Activated CD4-positive, alpha-beta T cell treated with anti-CD3 and anti-CD28 coated beads for 36 hours (primary cell): Measurements from ENCODE around the gene TIMM44. TPM values are rescaled to one million over a fixed set of nuclear protein-coding genes. Genes with fewer than 3 reads are reported as not detected.

Experiments
- ATAC-seq: fragments of 200-7000 bp; cut with Tn5 transposase; one replicate; pipeline ENCODE4 v1.10.0; 2021; ENCODE audit warnings: mild to moderate bottlenecking, moderate library complexity
- CTCF ChIA-PET: fragments of 350-600 bp; sonication (Branson Sonifier 250); formaldehyde crosslinking; loops from one replicate; lab custom pipeline; 2021; ENCODE audit warnings: antibody characterized with exemption; lab: Charles Lee
- POLR2A ChIA-PET: fragments of 350-600 bp; sonication (Branson Sonifier 250); formaldehyde crosslinking; loops from one replicate; lab custom pipeline; 2021; ENCODE audit warnings: antibody characterized with exemption, inconsistent platforms; lab: Charles Lee
- DNase-seq: peaks from one replicate; pipeline ENCODE4 v3.0.0-alpha.2; 2020
- H3K27ac Mint-ChIP-seq: one replicate; pipeline ENCODE4 v1.8.0; 2021; ENCODE audit warnings: mixed read lengths
- H3K27me3 Mint-ChIP-seq: one replicate; pipeline ENCODE4 v1.8.0; 2021; ENCODE audit warnings: mixed read lengths
- H3K36me3 Mint-ChIP-seq: one replicate; pipeline ENCODE4 v1.8.0; 2021; ENCODE audit warnings: low read depth, mixed read lengths
- H3K4me1 Mint-ChIP-seq: one replicate; pipeline ENCODE4 v1.8.0; 2021; ENCODE audit warnings: mixed read lengths
- H3K4me3 Mint-ChIP-seq: one replicate; pipeline ENCODE4 v1.8.0; 2021; ENCODE audit warnings: mild to moderate bottlenecking, moderate library complexity, mixed read lengths
- H3K9me3 Mint-ChIP-seq: one replicate; pipeline ENCODE4 v1.8.0; 2021; ENCODE audit warnings: low read depth, mixed read lengths
- intact Hi-C, 2 experiments: fragments of 100-400 bp; cut with DNase I in 1 of 2; cut with micrococcal nuclease in 1 of 2; formaldehyde crosslinking; loops; one replicate each; pipeline versions ENCODE4 v1.14.2 to v1.15.1; 2022 to 2024; cut with DNase I, micrococcal nuclease
- total RNA-seq, 2 experiments: library from RNA; stranded (reverse); gene quantifications; one replicate each; pipeline ENCODE4 v1.2.3, GENCODE V29; 2021

TIMM44 gene
- total RNA-seq, 2 experiments from 2014 or later: 80.4 to 84.0 TPM

DNA sequence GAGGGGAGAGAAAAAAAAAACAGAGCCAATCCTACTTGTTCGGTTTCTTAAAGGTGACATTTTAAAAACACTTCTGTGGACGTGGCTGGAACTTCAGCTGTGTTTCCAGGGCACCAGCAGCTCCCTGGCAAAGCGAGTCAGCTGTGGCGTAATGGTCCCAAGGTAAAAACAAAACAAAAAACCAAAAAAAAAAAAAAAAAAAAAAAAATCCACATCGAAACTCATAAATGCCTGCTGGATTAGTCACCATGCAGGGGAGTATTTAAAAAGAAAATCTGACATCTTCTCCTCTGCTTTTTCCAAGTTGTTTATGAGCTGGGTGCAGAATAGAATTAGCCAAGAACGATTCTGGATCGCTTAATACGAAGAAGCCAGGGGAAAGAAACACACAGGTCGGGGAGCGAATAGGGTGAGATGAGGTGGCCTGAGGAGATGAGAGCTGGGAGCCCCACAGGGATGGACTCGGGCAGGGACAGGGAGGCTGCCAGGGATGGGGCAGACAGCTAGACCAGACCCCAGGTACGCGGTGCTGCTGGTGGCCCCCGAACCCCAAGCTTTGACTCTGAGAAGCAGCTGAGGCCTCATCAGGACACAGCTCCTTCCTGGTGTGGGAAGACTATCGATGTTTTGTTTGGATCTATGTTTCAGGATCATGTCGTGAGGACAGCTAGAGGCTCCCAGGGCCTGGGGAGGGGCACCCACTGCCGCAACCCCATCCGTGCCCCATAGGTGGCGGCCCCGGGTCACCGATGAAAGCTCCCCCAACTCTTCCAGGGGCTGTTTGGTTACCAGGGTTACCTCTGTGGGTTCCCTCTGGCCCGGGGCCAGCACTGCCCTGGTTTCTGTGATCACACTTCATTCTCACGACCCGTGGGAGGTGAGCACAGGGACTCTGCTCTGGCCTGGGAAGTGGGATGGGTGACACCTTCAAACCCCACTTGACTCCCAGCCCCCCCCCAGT lies 14.4 kb downstream of the TIMM44 start:
- intact Hi-C loops: no loop called here
- Mint-ChIP-seq H3K9me3 (no peaks in the 10 kb centered on the region), H3K27me3 (peaks cover 1% of the 10 kb centered on the region), H3K36me3 (peaks cover 20% of the 10 kb centered on the region), H3K4me3 (no peak overlapping the region), H3K4me1 (peaks cover 22% of the 10 kb centered on the region), H3K27ac (no peak overlapping the region)
- ATAC-seq: peak; percentile 38
- peak; percentile 81 for DNase-seq
- CTCF ChIA-PET: interaction anchor here (0.6 to 2.5 kb wide), 11 partner anchors 9 to 728 kb away, joined by 3 to 14 read pairs (median 4); partner anchors contain the start of genes SNAPC2 and TIMM44
- POLR2A ChIA-PET: interaction anchor here (0.7 to 2.1 kb wide), 5 partner anchors 11 to 41 kb away, joined by 3 to 9 read pairs (median 4); partner anchors contain the start of gene TIMM44

DNA sequence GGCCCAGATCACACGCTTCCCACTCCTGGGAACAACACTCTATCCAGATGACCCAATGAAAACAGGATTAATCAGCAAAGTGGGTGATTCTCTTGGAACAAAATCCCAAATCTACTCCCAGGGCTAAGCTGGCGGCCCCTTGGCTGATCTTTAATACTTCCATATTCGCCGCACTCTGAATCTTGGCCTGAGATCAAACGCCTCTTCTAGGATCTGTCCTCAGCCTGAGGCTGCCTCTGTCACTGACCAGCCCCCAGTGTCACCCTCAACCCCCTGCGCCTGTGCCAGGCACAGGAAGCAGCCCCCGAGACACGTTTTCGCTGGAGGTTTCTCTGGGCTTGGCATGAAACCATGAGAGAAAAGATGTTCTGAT lies 15.1 kb downstream of the TIMM44 start:
- no peak for DNase-seq
- Mint-ChIP-seq H3K27me3 (peaks cover 1% of the 10 kb centered on the region), H3K9me3 (no peaks in the 10 kb centered on the region), H3K4me3 (no peak overlapping the region), H3K27ac (no peak overlapping the region), H3K36me3 (peaks cover 16% of the 10 kb centered on the region), H3K4me1 (peaks cover 22% of the 10 kb centered on the region)
- intact Hi-C loops: no loop called here
- no peak for ATAC-seq
- ChIA-PET POLR2A (interaction anchor here (0.7 to 2.1 kb wide), 3 partner anchors 13 to 42 kb away, joined by 3 to 9 read pairs (median 5); partner anchors contain the start of gene TIMM44), CTCF (interaction anchor here (0.8 to 2.5 kb wide), 5 partner anchors 8 to 728 kb away, joined by 3 to 14 read pairs (median 6); partner anchors contain the start of genes SNAPC2 and TIMM44)

DNA sequence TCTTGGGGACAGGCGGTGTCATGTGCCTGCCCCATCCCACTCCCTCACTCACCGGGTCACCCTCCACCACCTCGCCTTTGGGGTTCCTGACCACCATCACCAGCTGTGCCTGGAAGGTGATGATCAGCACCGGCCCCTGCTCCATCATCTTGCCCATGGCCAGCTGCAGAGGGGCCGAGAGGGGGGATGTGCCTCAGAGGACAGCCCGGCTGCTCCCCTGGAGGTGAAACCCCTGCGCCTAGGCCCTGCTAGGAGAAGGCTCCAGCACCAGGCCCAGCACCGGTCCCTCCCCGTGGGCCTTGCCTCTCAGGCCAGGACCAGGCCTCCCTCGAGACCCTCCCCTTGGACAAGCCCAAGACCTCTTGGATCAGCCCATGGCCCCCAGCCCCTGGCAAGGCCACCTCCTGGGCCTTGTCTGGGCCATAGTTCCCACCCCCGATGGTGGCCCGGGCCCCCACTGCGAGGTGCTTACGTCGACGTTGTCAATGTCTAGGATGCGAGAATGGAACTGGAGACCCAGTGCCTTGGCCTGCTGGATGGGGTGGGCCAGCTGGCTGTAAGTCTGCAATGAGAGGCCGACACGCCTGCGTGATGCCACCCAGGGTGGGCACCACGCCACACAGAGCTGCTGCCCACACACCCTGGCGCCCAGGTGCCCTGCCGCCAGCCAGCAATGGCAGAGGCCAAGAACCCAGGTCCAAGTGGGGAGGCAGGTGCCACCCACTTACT lies 15.7 kb downstream of the TIMM44 start:
- Mint-ChIP-seq H3K36me3 (peaks cover 16% of the 10 kb centered on the region), H3K9me3 (no peaks in the 10 kb centered on the region), H3K27ac (no peak overlapping the region), H3K27me3 (peaks cover 1% of the 10 kb centered on the region), H3K4me1 (peaks cover 22% of the 10 kb centered on the region), H3K4me3 (no peak overlapping the region)
- POLR2A ChIA-PET: no interaction called here
- no peak for DNase-seq
- ATAC-seq: no peak
- CTCF ChIA-PET: interaction anchor here (1.6 to 1.7 kb wide), 2 partner anchors 8 to 79 kb away, joined by 6 to 7 read pairs; partner anchors contain the start of gene SNAPC2
- intact Hi-C loops: no loop called here

DNA sequence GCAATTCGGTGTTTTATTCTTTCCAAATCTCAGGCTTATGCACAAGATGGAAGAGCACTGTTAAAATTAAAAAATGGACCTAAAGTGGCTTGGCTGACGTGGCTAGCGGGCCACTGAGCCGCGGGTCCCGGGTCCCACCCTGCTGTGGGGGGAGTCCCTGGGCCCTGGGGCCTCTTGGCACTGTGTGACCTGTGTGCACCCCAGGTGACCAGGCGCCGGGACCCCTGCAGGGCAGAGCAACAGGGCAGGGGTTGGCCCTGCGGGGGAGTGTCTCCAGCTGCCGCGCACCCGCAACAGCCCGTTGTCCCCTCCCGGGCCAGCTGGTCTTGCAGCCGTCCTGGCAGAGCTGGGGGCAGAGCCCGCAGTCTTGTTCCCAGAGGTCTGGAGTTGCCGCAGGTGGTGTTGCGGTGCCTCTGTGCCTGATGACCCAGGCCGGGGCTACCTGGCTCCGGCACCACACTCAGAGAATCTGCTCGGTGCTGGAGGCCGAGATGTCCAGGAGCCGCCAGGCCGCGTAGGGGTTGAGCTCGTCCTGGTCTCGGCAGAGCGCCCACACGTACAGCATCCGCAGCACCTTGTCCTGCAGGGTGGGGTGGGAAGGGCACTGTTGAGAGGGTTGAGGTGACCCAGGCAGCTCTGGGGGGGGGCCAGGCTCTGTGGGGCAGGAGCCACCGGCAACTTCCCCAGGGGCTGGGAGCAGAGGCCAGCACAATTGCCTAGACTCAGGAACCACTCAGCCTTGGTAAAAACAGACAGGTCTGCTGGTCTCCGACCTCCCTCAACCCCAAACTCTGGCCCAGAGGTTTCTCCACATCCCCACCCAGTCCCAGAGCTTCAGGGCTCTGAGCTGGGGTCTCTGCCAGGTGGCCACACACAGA lies 16.5 kb downstream of the TIMM44 start:
- H3K27ac Mint-ChIP-seq: no peak overlapping the region
- peaks cover 1% of the 10 kb centered on the region for H3K27me3 Mint-ChIP-seq
- intact Hi-C loops: no loop called here
- H3K4me1 Mint-ChIP-seq: peaks cover 24% of the 10 kb centered on the region
- H3K36me3 Mint-ChIP-seq: peaks cover 18% of the 10 kb centered on the region
- ChIA-PET CTCF (interaction anchor here (0.9 to 1.1 kb wide), 2 partner anchors 9 to 17 kb away, joined by 3 to 5 read pairs; partner anchors contain the start of gene TIMM44), POLR2A (no interaction called here)
- H3K9me3 Mint-ChIP-seq: no peaks in the 10 kb centered on the region
- ATAC-seq (no peak), DNase-seq (no peak)
- H3K4me3 Mint-ChIP-seq: peak overlapping the region; percentile 45

DNA sequence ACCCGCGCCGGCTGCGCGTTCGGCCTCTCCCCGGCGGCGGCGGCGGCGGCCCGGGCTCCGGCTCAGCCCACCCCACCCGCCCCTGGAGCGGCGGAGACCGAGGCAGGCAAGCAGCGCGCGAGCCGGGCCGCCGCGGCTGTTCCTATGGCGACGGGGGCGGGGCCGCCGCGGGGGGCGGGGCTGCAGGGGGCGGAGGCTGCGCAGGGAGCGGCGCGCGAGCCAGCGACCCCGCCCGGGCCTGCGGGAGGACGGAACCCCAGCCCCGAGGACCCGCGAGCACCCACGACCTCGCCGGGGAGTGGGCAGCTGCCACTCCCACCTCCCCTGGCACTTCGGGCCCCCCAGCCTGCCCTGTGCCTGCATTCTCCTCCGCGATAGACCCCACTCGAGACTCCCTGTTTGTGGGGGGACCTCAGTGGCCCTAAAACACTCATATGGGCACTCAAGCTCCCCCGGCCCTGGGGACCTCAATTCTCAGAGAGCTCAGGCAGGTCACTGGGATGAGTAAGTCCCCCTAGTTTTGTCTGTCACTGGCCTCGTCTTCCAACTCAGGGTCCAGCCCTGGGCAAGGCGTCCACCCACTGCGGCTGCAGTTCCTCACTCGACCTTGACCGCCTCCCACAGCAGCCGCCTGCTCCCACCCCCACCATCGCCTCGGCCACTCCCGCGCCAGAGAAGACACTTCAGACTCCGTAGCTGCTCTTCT lies 17.3 kb downstream of the TIMM44 start, which contains the start of gene CTXN1:
CTXN1 (minus strand) TSS at position 115 of the 706 bp plus-strand sequence. CDS start 597 bp downstream, outside the sequence.
- CTCF ChIA-PET: interaction anchor here (0.9 to 1.1 kb wide), 2 partner anchors 8 to 18 kb away, joined by 3 to 5 read pairs; partner anchors contain the start of gene TIMM44
- H3K27ac Mint-ChIP-seq: no peak within 1 kb of the TSS
- intact Hi-C loops: no loop called here

DNA sequence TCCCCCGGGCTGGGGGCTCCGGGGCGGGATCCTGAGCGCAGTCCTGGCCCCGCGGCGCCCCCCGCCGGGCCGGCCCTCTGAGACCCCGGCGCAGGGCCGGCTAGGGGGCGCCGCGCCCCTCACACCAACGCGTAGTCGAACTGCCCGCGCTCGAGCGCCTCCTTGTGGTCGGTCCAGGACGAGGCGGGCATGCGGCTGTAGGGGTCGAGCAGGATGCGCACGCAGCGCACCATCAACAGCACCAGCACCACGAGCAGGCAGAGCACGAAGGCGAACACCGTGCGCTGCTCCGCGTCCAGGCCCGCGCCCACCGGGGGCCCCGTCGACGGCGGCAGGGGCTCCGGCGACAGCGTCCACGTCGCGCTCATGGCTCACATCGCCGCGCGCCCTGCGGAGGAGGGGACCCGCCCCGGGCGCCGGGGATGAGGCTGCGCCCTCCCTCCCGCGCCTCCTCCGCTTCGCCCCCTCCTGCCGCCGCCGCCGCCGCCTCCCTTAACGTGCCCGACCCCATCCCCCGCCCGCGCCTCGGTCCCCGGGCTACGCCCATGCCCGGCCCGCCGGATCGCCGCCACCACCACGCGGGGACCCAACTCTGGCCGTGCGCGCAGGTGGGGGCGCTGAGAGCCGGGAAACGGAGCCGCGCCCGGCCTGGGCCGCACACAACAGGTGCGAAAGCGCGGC lies 18.2 kb downstream of the TIMM44 start:
- peak; percentile 50 for ATAC-seq
- CTCF ChIA-PET: interaction anchor here (1.1 kb wide), 1 partner anchor 19 kb away, joined by 5 read pairs; the partner anchor contains the start of gene TIMM44
- intact Hi-C loops: loop anchor here in 1 of 2 experiments (1.0 kb wide), 4 partner anchors 18 to 357 kb away; partner anchors contain the start of genes MAP2K7 and TIMM44

More for the DNA sequence above, 17.3 kb downstream of the TIMM44 start, which contains the start of gene CTXN1:
- Mint-ChIP-seq H3K36me3 (peaks cover 14% of the 10 kb centered on the region), H3K9me3 (no peaks in the 10 kb centered on the region), H3K27me3 (peaks cover 1% of the 10 kb centered on the region), H3K4me3 (peak within 1 kb of the TSS; percentile 67), H3K4me1 (peaks cover 27% of the 10 kb centered on the region)
- peak; percentile 87 for DNase-seq
- ATAC-seq: peak; percentile 57
- POLR2A ChIA-PET: no interaction called here

DNA sequence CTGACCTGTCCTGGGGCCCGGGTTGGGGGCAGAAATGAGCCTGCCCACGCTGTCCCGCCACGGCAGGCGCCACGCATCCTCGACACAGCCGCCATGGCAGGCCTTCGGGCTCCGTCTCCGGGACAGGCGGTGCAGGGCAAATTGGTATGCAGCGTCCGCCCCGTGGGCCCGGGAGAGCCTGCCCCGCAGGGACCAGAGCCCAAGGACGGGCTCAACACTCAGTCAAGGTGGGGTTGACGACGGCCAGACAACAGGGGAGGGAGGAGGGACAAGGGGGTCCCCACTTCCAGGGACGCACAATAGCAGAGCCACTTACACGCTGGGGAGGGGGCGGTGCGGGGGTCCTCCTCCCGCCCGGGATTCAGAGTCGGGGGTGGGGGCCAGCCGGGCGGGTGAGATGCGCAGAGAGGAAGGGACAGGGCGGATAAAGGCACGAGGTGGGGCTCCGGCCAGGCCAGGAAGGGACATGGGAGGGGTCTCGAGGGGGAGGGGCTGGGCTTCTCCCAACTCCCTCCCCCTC lies 18.8 kb downstream of the TIMM44 start:
- CTCF ChIA-PET: interaction anchor here (1.8 kb wide), 1 partner anchor 55 kb away, joined by 7 read pairs; no protein-coding TSS in a partner anchor
- ATAC-seq: no peak
- H3K27ac Mint-ChIP-seq: no peak overlapping the region
- no peaks in the 10 kb centered on the region for H3K9me3 Mint-ChIP-seq
- peaks cover 4% of the 10 kb centered on the region for H3K27me3 Mint-ChIP-seq
- H3K4me1 Mint-ChIP-seq: peaks cover 32% of the 10 kb centered on the region
- DNase-seq: no peak
- peaks cover 9% of the 10 kb centered on the region for H3K36me3 Mint-ChIP-seq
- intact Hi-C loops: loop anchor here (1.0 to 5.0 kb wide), 5 partner anchors 19 to 356 kb away; partner anchors contain the start of genes MAP2K7 (in 1 of the 2) and TIMM44 (in 1 of the 2)
- POLR2A ChIA-PET: no interaction called here
- H3K4me3 Mint-ChIP-seq: no peak overlapping the region

More for the DNA sequence above, 18.2 kb downstream of the TIMM44 start:
- Mint-ChIP-seq H3K4me1 (peaks cover 28% of the 10 kb centered on the region), H3K27ac (no peak overlapping the region), H3K9me3 (no peaks in the 10 kb centered on the region), H3K36me3 (peaks cover 11% of the 10 kb centered on the region), H3K27me3 (peaks cover 1% of the 10 kb centered on the region), H3K4me3 (peak overlapping the region; percentile 67)
- DNase-seq: peak; percentile 90
- POLR2A ChIA-PET: no interaction called here

DNA sequence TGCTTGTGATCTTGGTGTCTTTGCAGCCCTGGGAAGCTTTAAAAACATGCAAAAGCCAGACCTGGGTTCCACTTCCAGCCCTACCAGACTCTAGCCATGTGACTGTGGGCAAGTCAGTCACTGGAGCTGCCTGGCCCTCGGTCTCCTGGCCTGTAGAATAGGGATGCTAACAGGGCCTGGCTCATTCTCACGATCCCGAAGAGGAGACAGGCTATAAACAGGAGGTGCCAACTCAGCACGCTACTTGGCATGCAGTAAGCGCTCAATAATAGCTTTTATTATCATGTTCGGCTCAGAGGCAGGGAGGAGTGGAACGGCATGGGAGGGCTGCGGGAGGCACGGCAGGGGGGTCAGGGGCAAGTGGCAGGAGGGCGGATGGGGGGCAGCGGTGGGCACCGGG lies 19.2 kb downstream of the TIMM44 start:
- no peak overlapping the region for H3K4me3 Mint-ChIP-seq
- no peaks in the 10 kb centered on the region for H3K9me3 Mint-ChIP-seq
- H3K27ac Mint-ChIP-seq: no peak overlapping the region
- ChIA-PET POLR2A (no interaction called here), CTCF (interaction anchor here (0.6 to 1.8 kb wide), 3 partner anchors 51 to 356 kb away, joined by 3 to 7 read pairs (median 3); no protein-coding TSS in a partner anchor)
- peaks cover 32% of the 10 kb centered on the region for H3K4me1 Mint-ChIP-seq
- ATAC-seq: no peak
- intact Hi-C loops: loop anchor here in 1 of 2 experiments (5.0 kb wide), 1 partner anchor 72 kb away; no protein-coding TSS in a partner anchor
- peak; percentile 5 for DNase-seq
- H3K36me3 Mint-ChIP-seq: peaks cover 9% of the 10 kb centered on the region
- H3K27me3 Mint-ChIP-seq: peaks cover 5% of the 10 kb centered on the region
